GM18505 (cell line): ENCODE data around the gene TET2.

ENCODE experiments used
- ATAC-seq: cut with Tn5 transposase; IDR thresholded peaks from one replicate; pipeline ENCODE4 v1.9.1; 2021; ENCODE audit not compliant: unreplicated experiment
- POLR2A ChIP-seq: IDR thresholded peaks from 4 replicates; pipeline ENCODE4 v1.6.1; 2011; ENCODE audit warnings: borderline replicate concordance; ENCODE audit not compliant: insufficient read depth, insufficient read length; ENCODE audit errors: extremely low read depth

Gene TET2

DNA sequence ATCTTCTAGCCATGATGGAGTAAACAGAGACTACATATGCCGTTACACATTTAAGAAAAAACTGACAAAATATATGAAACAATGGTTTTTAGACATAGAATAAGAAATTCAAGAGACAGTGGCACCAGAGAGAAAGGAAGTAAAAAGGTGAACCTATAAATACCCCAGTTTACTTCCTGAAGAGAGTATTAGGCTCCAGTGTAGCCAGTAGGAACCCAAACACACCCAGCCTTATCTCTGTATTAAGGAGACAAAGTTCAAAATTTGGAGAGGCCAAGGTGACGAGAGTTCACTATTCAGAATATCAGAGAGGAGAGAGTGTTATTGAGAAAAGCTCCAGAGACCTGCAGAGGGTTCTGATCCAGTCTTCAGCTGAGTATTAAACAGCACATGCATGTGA is 119.0 kb downstream of the TET2 start:
- no peak for TF ChIP-seq POLR2A
- ATAC-seq: no peak

DNA sequence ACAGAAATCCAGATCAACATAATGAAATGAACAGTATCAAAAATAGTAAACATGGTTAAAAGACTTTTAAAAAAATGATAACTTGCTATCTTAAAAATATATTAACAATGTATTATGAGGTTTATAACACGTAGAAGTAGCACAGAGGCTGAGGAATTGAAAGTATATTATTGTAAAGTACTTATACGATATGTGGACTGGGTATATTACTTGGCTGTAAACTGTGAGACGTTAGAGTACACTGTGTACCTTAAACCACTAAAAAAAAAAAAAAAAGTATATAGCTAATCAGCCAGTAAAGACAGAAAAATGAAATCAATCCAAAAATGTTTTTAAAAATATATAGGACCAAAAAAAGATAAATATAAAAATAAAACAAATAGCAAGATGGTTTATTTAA is 120.6 kb downstream of the TET2 start:
- no peak for TF ChIP-seq POLR2A
- ATAC-seq: no peak

DNA sequence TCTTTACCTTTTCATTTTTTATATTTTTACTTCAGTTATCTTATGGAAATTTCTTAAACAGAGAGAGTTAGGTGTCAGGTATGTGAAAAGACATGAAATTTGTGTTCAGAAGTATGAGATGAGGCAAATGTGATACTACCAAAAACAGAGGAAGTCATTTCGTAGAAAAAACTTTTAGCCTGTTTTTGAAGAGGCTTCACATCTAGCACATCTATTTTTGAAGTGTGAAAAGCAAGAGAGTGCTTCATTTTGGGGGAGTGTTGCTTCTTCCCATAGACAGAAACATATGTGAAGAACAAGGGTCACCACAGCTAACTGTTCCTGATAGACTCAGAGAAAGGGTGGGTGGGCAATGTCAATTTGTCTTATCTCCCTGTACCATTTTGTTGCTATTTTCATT is 125.3 kb downstream of the TET2 start:
- no peak for TF ChIP-seq POLR2A
- ATAC-seq: no peak

DNA sequence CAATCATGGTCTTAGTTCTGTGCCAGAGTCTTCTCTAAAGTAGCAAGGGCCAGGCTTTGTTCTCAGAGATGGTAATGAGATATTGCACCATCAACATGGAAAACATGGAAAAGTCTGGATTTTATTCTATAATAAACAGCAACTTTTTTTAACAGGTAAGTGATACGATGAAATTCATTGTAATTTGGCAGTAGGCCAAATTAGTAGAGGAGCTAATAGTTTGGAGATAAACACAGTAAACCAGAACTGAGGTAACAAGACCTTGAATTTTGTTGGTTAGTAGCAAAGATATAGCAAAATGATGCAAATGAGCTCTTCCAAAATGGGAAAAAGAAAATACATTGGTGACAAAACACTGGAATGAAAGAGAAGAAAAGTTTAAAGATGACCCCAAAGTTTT is 126.6 kb downstream of the TET2 start:
- no peak for ATAC-seq

DNA sequence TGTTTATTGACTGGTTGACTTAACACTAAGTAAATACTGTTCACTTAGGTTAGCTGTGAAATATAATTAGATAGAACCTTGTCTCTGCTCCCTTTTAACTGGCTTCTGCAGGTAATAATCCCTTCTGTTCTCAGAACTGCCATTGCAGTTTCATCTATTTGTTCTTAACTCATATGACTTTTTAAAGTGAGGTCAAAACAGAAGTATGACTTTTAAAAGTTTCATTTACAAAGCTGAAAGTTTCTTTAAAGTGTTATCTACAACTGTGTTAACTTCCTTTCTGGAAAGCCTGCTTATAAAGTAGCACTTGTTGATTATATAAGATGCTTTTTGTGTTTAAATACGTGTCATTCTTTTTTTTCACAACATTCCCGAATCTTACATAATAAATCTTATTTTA is 127.4 kb downstream of the TET2 start:
- no peak for TF ChIP-seq POLR2A
- no peak for ATAC-seq

More for the DNA sequence above, 126.6 kb downstream of the TET2 start:
- no peak for TF ChIP-seq POLR2A

DNA sequence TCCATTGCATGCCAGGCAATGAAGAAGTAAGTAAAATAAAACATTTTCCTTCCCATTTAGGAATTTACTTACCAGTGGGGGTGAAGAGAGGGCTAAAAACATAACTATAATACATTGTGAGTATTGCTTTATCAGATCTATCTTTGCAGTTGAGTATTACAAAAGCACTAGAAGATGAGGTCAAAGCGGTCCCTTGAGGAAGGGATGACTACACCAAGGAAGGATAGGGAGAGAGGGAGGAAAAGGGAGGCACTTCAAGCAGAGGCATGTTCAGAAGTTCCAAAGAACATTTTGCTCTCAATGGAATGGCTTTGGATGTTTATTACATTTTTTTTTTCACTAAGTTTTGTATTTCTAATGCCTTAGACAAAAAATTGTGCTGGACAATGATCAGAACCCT is 127.8 kb downstream of the TET2 start:
- ATAC-seq: no peak
- no peak for TF ChIP-seq POLR2A

DNA sequence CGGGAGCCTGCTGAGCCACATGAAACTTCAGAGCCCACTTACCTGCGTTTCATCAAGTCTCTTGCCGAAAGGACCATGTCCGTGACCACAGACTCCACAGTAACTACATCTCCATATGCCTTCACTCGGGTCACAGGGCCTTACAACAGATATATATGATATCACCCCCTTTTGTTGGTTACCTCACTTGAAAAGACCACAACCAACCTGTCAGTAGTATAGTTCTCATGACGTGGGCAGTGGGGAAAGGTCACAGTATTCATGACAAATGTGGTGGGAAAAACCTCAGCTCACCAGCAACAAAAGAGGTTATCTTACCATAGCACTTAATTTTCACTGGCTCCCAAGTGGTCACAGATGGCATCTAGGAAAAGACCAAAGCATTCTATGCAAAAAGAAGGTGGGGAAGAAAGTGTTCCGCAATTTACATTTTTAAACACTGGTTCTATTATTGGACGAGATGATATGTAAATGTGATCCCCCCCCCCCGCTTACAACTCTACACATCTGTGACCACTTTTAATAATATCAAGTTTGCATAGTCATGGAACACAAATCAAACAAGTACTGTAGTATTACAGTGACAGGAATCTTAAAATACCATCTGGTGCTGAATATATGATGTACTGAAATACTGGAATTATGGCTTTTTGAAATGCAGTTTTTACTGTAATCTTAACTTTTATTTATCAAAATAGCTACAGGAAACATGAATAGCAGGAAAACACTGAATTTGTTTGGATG is 129.9 kb downstream of the TET2 start:
- ATAC-seq: no peak
- TF ChIP-seq POLR2A: no peak

DNA sequence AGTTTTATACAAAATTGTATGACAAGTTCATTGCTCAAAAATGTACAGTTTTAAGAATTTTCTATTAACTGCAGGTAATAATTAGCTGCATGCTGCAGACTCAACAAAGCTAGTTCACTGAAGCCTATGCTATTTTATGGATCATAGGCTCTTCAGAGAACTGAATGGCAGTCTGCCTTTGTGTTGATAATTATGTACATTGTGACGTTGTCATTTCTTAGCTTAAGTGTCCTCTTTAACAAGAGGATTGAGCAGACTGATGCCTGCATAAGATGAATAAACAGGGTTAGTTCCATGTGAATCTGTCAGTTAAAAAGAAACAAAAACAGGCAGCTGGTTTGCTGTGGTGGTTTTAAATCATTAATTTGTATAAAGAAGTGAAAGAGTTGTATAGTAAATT is 131.0 kb downstream of the TET2 start:
- no peak for TF ChIP-seq POLR2A
- no peak for ATAC-seq

DNA sequence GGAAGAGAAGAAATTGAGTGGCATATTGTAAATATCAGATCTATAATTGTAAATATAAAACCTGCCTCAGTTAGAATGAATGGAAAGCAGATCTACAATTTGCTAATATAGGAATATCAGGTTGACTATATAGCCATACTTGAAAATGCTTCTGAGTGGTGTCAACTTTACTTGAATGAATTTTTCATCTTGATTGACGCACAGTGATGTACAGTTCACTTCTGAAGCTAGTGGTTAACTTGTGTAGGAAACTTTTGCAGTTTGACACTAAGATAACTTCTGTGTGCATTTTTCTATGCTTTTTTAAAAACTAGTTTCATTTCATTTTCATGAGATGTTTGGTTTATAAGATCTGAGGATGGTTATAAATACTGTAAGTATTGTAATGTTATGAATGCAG is 132.6 kb downstream of the TET2 start:
- TF ChIP-seq POLR2A: no peak
- no peak for ATAC-seq

DNA sequence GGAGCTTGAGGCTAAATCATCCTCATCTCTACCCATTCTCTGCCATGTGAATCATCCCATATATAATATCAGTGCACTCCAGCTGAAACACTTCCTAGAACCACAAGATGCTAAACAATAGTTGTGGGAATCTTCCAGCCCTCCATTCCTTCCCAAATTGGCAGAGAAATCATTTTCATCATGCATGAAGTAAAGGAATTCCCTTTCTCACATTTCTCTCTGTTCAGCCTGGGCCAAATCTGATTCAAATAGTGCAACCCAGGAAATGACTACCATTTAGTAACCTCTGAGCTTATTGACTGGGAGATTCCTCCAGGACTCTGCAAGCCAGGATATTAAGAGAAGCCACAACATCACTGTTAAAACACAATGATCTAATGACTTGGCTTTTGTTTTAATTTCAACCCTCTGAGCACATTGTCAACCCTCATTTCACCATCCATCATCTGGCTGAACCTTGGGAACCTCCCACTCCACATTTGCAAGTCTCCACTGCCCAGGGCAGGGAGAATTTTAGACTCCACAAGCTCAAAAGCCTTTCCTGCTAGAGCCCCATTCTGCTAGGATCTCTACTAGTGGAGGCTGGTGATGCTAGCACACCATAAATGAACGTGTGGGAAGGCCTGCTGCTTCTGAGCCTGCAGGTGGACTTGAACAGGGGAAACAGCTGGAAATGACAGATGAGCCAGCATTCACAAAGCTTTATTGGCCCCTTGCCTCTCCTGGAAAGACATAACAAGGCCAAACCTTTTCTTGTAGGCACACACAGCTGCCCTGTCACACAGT is 133.9 kb downstream of the TET2 start:
- no peak for ATAC-seq
- no peak for TF ChIP-seq POLR2A

DNA sequence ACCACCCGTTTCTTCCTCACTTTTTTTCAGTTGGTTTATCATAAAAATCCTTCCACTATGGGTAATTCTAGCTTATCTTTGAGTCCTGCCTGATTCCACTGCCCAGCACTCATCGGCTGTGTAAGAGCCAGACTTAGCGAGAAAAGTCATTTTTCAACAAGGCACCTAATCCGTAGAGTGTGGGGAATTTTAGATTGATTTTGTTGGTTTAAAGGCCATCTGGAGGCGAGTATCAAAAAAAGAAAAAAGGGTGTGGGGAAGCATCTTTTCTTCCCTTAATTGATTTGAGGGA is 134.4 kb downstream of the TET2 start:
- no peak for ATAC-seq

DNA sequence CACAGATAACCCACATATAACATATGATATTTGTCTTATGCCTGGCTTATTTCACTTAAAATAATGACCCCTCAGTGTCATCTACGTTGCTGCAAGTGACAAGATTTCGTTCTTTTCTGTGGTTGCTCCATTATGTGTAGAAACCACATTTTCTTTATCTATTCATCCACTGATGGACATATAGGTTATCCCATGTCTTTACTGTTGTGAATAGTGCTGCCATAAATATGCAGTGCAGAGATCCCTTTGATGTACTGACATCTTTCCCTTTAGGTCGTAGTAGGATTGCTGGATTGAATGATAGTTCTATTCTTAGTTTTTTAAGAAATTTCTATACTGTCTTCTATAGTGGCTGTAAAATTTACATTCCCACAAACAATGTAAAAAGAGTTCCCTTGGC is 135.8 kb downstream of the TET2 start:
- ATAC-seq: no peak
- TF ChIP-seq POLR2A: no peak

More for the DNA sequence above, 134.4 kb downstream of the TET2 start:
- TF ChIP-seq POLR2A: no peak

DNA sequence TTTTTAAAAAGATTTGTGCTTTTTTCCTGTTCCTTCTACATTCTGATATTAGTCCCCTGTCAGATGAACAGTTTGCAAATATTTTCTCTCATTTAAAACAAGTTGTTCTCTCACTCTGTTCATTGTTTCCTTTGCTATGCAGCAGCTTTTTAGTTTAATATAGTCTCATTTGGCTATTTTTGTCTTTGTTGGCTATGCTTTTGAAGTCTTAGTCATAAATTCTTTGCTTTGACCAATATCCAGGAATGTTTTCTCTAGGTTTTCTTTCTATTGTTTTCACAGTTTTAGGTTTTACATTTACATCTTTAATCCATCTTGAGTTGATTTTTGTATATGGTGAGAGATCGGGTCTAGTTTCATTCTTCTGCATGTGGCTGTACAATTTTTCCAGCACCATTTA is 136.8 kb downstream of the TET2 start:
- TF ChIP-seq POLR2A: no peak
- no peak for ATAC-seq

DNA sequence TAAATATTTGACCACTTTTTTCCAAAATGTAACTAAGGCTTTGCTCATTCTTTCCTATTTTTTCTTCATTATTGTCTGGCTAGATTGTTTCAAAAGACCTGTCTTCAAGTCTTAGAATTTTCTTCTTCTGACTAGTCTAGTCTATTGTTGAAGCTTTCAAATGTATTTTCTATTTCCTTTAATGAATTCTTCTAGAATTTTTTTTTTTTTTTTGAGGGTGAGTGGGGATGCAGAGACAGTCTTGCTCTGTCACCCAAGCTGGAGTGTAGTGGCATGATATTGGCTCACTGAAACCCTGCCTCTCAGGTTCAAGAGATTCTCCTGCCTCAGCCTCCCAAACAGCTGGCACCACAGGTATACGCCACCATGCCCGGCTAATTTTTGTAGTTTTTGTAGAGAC is 141.4 kb downstream of the TET2 start:
- no peak for ATAC-seq
- TF ChIP-seq POLR2A: no peak
